Stimulated activated CD8-positive, alpha-beta memory T cell treated with anti-CD3 and anti-CD28 coated beads, Interleukin-2, amount 100 ng/mL, for 48 hours (primary cell): Measurements from ENCODE around the gene MOV10.

Source experiments
- DNase-seq, 2 donors: peaks; one replicate each; pipeline ENCODE4 v3.0.0-alpha.2; 2020; ENCODE audit warnings: low read depth in 2 of 2

Gene MOV10

GRCh38 chr1:112735752-112736151 lies 61.3 kb downstream of the MOV10 start:
- no peak for DNase-seq

GRCh38 chr1:112737573-112737972 lies 63.1 kb downstream of the MOV10 start:
- DNase-seq = no peak

GRCh38 chr1:112743174-112744008 lies 68.9 kb downstream of the MOV10 start:
- no peak for DNase-seq

- DNase-seq = no peak
Observed at GRCh38 chr1:112744009-112744578, 69.6 kb downstream of the MOV10 start.

GRCh38 chr1:112748396-112748795 lies 73.9 kb downstream of the MOV10 start:
- no peak for DNase-seq
